ENCODE results near the gene ABCB1. TPM values are rescaled to one million over a fixed set of nuclear protein-coding genes. Genes with fewer than 3 reads are reported as not detected.

The ABCB1 gene
- total and polyA plus RNA-seq, 9 of the 15 experiments (the other 6 are each of a cell fraction or from before 2014, with no cell fraction given), result 0.03 to 0.86 (median 0.52) TPM

GRCh38 chr7:87458148-87458547, 142.5 kb downstream of the ABCB1 start:
- ChIA-PET CTCF (ENCODE audit: low intra/inter-chr PET ratio) (no interaction called here), POLR2A (no interaction called here)
- ATAC-seq, result no peak
- no peak overlapping the region for H3K27ac ChIP-seq (ENCODE audit: extremely low read depth, low read depth, low read length)
- no peak overlapping the region for H3K4me3 ChIP-seq
- no peaks in the 10 kb centered on the region for H3K27me3 ChIP-seq (ENCODE audit: control insufficient read depth in 2 of 2, insufficient read depth in 2 of 2, low read length in 2 of 2)
- no peaks in the 10 kb centered on the region for H4K20me1 ChIP-seq (replicated peaks; ENCODE audit: control insufficient read depth, insufficient read depth, low read length)
- intact Hi-C loops (cut with micrococcal nuclease), result no loop called here
- no peak for FAIRE-seq
- no peaks in the 10 kb centered on the region for H3K36me3 ChIP-seq (ENCODE audit: control insufficient read depth, insufficient read depth, low read length)
- no peaks in the 10 kb centered on the region for H3K9me1 ChIP-seq (ENCODE audit: control insufficient read depth, insufficient read depth, low read length)
- in situ Hi-C loops (cut with MboI), result no loop called here
- H3K9ac ChIP-seq (ENCODE audit: insufficient read depth in 1 of 2, low read depth in 2 of 2, low read length in 2 of 2), result no peak overlapping the region
- H3K9me3 ChIP-seq (replicated peaks; ENCODE audit: control insufficient read depth, insufficient read depth, low read depth, low read length), result no peaks in the 10 kb centered on the region
- no peaks in the 10 kb centered on the region for H3K4me1 ChIP-seq (replicated peaks in 1 of 2; ENCODE audit: control insufficient read depth in 2 of 2, insufficient read depth in 2 of 2, low read length in 2 of 2)
- H2AFZ ChIP-seq (ENCODE audit: low read depth, low read length), result no peak overlapping the region
- no peaks in the 10 kb centered on the region for H3K79me2 ChIP-seq (ENCODE audit: control insufficient read depth, insufficient read depth, low read length)
- WGBS (ENCODE audit: insufficient coverage, low coverage, missing lambda C conversion rate), result 0% methylated on average over 3 of the region's 3 CpGs
- TF ChIP-seq ZNF316 (IDR thresholded peaks at IDR 0.05) (no peak), MCM2 (IDR thresholded peaks at IDR 0.05; ENCODE audit: low read depth) (no peak)
- DNase-seq (ENCODE audit: extremely low read depth in 1 of 4, low spot score in 3 of 4), result no peak
- no TSS peak for BruUV-seq (replicated peaks)
- no peak overlapping the region for H3K4me2 ChIP-seq (ENCODE audit: insufficient read depth, low read length)

GRCh38 chr7:87456247-87456646, 144.4 kb downstream of the ABCB1 start:
- CTCF ChIA-PET (ENCODE audit: low intra/inter-chr PET ratio), result no interaction called here
- TF ChIP-seq PKNOX1 (IDR thresholded peaks at IDR 0.05), result no peak
- no peak for TF ChIP-seq KLF1 (tag; IDR thresholded peaks at IDR 0.05)
- TF ChIP-seq MYC (IDR thresholded peaks at IDR 0.05; ENCODE audit: low read depth, low read length), result no peak
- TF ChIP-seq MYC (CRISPR knock-in tag; IDR thresholded peaks at IDR 0.05; ENCODE audit: borderline replicate concordance, low read depth), result no peak
- TF ChIP-seq ZBED1 (IDR thresholded peaks at IDR 0.05), result no peak
- TF ChIP-seq NFXL1 (CRISPR knock-in tag; IDR thresholded peaks at IDR 0.05), result no peak
- no peak for TF ChIP-seq L3MBTL2 (IDR thresholded peaks at IDR 0.05)
- TF ChIP-seq ESRRA (IDR thresholded peaks at IDR 0.05; ENCODE audit: borderline replicate concordance, low read depth), result no peak
- TF ChIP-seq ZBTB43 (CRISPR knock-in tag; IDR thresholded peaks at IDR 0.05), result no peak
- TF ChIP-seq MCM7 (IDR thresholded peaks at IDR 0.05), result no peak
- no peak for TF ChIP-seq AFF4 (CRISPR knock-in tag; IDR thresholded peaks at IDR 0.05)

More at GRCh38 chr7:87456247-87456646, 144.4 kb downstream of the ABCB1 start:
- Histone ChIP-seq H3K27me3 (ENCODE audit: control insufficient read depth in 2 of 2, insufficient read depth in 2 of 2, low read length in 2 of 2) (no peaks in the 10 kb centered on the region), H2AFZ (ENCODE audit: low read depth, low read length) (no peak overlapping the region), H3K79me2 (ENCODE audit: control insufficient read depth, insufficient read depth, low read length) (no peaks in the 10 kb centered on the region), H3K4me3 (no peak overlapping the region), H3K4me2 (ENCODE audit: insufficient read depth, low read length) (no peak overlapping the region), H4K20me1 (replicated peaks; ENCODE audit: control insufficient read depth, insufficient read depth, low read length) (no peaks in the 10 kb centered on the region), H3K9ac (ENCODE audit: insufficient read depth in 1 of 2, low read depth in 2 of 2, low read length in 2 of 2) (no peak overlapping the region), H3K9me3 (replicated peaks; ENCODE audit: control insufficient read depth, insufficient read depth, low read depth, low read length) (no peaks in the 10 kb centered on the region), H3K9me1 (ENCODE audit: control insufficient read depth, insufficient read depth, low read length) (no peaks in the 10 kb centered on the region), H3K27ac (ENCODE audit: extremely low read depth, low read depth, low read length) (no peak overlapping the region), H3K4me1 (replicated peaks in 1 of 2; ENCODE audit: control insufficient read depth in 2 of 2, insufficient read depth in 2 of 2, low read length in 2 of 2) (no peaks in the 10 kb centered on the region), H3K36me3 (ENCODE audit: control insufficient read depth, insufficient read depth, low read length) (no peaks in the 10 kb centered on the region)
- in situ Hi-C loops (cut with MboI), result no loop called here
- intact Hi-C loops (cut with micrococcal nuclease), result no loop called here
- 0% methylated on average over 2 of the region's 2 CpGs for WGBS (ENCODE audit: insufficient coverage, low coverage, missing lambda C conversion rate)
- ATAC-seq (no peak), DNase-seq (ENCODE audit: extremely low read depth in 1 of 4, low spot score in 3 of 4) (no peak), FAIRE-seq (no peak)
- no TSS peak for BruUV-seq (replicated peaks)
- POLR2A ChIA-PET, result no interaction called here

Measured in K562 (cell line).